ENCODE data around the gene NPC1.
"Not testable (repeated sequence)": the region's sequence is repeated elsewhere in the genome, so short reads cannot be mapped to it uniquely, and the experiment has no call there.

Gene NPC1

GRCh38 chr18:23608211-23608610, 21.9 kb upstream of the NPC1 start:
- no peak for DNase-seq

GRCh38 chr18:23605941-23606340, 19.6 kb upstream of the NPC1 start:
- no peak for DNase-seq

GRCh38 chr18:23599809-23600208, 13.5 kb upstream of the NPC1 start:
- no peak for DNase-seq

DNA sequence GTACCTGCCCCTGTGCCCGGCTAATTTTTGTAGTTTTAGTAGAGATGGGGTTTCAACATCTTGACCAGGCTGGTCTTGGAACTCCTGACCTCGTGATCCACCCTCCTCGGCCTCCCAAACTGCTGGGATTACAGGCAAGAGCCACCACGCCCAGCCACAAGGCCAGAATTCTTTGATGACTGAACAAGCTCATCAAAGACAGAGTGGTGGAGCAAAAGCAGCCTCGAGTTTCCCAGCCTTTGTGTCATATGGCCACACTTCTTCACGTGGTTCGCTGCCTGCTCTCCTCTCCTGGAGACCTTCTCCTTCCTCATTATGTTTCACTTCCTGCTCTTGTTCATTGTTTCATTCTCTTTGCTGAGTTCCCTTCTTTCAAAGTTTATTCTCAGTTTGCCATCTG, 9.9 kb upstream of the NPC1 start:
- no peak for DNase-seq

DNA sequence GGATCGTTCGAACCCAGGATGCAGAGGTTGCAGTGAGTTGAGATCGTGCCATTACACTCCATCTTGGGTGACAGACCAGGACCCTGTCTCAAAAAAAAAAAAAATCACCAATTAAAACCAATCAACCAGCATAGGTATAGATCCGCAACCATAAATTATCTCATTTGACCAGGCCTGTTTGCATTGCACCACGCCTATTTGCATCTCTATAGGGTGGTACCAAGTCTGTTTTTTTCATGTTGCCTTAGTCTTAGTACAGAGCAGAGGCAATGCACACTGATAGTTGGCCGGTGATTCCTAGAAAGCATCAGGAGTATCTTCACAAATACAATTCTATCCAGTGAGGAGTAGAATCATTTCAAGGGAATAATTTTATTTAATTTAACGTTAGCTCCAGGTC, 9.3 kb upstream of the NPC1 start:
- DNase-seq, result no peak

DNA sequence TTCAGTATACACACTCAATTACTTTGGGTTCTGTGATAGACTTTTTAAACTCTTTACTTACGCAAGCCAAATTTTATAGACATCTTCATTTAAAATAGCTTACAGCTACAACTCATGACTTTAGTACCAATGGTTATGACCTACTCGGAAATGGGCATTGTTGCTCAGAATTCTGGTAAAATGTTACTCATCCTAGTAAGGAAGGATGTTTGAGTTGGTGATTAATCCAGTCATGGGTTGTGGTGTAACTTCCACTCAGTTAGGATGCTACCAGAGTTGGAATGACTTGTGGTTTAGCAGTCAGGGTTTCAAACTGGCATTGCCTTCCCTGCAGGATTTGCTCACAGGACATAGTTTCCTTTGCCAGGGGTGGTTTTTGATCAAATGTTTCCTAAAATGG, 7.4 kb upstream of the NPC1 start:
- no peak for DNase-seq

GRCh38 chr18:23592911-23593310, 6.6 kb upstream of the NPC1 start:
- DNase-seq, result no peak

DNA sequence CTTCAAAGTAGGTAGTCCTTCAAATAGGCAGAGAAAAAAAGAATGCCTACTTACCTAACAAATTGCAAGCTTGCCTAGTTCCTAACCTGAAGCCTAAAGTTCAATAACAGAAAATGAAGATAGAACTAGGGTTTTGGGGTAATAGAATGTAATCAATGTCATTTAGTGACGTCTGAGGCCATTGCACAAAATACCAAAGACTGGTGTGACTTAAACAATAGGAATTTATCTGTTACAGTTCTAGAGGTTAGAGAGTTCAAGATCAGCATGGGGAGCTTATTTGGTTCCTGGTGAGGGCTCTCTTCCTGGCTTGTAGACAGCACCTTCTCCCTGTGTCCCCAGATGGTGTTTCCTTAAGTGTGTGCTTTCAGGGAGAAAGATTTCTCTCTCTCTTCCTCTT, 4.7 kb upstream of the NPC1 start:
- no peak for DNase-seq

DNA sequence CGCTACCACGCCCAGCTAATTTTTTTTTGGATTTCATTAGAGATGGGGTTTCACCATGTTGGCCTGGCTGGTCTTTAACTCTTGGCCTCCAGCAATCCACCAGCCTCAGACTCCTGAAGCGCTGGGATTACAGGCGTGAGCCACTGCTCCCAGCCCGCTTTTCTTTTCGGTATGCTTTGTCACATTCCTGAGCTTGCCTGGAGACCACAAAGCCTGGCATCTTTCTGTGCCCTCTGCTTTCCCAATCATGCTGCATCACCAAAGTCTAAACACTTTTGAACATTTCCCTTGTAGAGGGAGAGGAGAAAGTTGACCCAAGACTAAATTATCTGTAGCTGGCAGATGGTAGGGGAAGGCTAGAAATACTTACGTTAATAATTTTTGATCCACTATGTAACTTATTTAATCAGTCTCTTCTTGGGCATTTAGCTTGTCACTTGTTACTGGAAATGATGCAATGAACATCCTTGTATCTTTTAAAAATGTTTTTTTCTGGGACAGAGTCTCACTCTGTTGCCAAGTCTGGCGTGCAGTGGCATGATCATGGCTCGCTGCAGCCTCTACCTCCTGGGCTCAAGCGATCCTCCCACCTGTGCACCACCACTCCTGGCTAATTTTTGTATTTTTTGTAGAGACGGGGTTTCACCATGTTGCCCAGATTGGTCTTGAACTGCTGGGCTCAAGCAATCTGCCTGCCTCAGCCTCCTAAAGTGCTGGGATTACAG, 2.7 kb upstream of the NPC1 start:
- no peak for DNase-seq

DNA sequence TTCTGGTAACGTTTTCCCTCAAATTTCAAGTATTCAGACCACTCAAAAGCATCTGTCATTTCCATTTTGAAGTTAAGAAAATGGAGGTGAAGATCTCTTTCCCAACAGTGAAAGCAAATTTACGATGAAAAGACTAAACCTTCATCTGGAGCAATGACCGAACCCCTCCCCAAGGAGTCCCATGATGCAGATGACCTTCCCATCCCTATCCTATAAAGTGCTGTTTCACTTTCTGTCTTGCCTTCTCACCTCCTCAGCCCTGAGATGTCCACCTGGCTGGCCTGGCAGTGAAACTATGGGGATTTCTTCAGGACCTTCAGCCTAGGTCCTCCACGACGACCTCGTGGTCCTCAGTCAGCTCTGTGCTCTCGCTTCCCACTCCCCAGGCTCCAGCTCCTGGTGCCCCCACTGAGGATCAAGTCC, 925 bp upstream of the NPC1 start:
- no peak for DNase-seq

DNA sequence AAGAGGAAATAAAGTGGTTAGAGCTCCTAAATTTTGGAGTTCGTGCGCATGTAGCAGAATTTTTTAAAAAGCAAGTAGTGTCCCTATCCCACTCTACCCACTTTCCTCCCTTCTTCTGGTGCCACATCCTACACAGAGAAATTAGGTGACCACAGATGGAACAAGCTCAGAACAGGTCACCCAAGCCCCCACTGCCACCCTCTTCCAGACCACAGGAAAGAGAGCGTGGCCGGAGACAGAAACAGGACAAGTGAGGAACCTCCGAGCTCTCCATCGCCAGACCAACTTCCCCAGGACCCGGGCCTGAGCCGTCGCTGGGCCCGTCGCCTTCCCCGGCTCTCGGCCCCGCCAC, 433 bp downstream of the NPC1 start:
- DNase-seq, result no peak

- peak; percentile 40 for DNase-seq
Measured at GRCh38 chr18:23585007-23585871, 1.1 kb downstream of the NPC1 start.

- DNase-seq, result no peak
Measured at GRCh38 chr18:23584019-23584983, 2.0 kb downstream of the NPC1 start.

- DNase-seq, result no peak
Measured at GRCh38 chr18:23583071-23583865, 3.0 kb downstream of the NPC1 start.

GRCh38 chr18:23580677-23581367, 5.5 kb downstream of the NPC1 start:
- DNase-seq, result no peak

- DNase-seq, result peak; percentile 37
Measured at GRCh38 chr18:23578891-23579653, 7.2 kb downstream of the NPC1 start.

DNA sequence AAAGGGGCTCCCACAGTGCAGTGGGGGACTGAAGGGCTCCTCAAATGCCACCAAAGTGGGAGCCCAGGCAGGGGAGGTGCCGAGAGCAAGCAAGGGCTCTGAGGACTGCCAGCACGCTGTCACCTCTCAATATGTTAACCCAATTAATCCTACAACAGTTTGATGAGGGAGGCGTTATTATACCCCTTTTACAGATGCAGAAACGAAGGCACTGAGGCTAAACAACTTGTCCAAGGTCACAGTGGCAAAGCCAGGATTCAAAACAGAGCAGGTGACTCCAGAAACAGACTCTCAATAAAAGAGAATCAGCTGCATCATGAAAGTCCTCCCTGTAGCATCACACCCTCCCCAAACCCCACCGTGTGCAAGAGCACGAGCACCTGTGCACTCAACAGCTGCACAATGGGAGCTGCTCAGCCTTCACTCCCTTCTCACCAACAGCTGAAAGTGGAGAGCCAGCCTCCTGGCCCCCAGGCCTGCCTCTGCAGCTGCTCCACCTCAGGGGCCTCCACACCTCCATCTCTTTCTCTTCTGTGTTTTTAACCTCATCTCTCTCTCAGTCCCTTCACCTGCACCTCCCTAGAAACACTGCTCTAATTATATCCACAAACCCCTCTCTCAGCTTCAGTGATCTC, 8.1 kb downstream of the NPC1 start:
- no peak for DNase-seq

DNA sequence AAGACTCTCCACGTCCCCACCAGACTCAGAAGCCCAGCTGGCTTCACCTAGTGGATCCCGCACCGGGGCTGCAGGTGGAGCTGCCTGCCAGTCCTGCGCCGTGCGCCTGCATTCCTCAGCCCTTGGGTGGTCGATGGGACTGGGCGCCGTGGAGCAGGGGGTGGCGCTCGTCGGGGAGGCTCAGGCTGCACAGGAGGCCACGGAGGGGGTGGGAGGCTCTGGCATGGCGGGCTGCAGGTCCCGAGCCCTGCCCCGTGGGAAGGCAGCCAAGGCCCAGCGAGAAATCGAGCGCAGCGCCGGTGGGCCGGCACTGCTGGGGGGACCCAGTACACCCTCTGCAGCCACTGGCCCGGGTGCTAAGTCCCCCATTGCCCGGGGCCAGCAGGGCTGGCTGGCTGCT, 8.8 kb downstream of the NPC1 start:
- DNase-seq, result not testable (repeated sequence)

DNA sequence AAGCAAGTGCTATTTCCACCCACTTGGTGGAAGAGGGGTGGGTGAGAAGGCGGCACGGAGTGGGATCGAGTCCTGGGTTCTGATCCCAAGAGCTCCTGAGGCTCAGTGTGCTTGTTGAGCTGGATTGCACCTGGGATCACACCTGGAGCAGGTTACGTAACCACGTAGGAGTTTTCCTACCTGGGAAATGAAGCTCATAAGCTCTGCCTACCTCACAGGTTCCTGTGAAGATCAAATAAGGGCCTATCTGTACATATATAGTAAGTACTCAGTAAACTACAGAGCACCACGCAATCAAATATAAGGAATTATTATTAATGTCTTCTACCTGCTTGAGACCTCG, 11.0 kb downstream of the NPC1 start:
- no peak for DNase-seq

DNA sequence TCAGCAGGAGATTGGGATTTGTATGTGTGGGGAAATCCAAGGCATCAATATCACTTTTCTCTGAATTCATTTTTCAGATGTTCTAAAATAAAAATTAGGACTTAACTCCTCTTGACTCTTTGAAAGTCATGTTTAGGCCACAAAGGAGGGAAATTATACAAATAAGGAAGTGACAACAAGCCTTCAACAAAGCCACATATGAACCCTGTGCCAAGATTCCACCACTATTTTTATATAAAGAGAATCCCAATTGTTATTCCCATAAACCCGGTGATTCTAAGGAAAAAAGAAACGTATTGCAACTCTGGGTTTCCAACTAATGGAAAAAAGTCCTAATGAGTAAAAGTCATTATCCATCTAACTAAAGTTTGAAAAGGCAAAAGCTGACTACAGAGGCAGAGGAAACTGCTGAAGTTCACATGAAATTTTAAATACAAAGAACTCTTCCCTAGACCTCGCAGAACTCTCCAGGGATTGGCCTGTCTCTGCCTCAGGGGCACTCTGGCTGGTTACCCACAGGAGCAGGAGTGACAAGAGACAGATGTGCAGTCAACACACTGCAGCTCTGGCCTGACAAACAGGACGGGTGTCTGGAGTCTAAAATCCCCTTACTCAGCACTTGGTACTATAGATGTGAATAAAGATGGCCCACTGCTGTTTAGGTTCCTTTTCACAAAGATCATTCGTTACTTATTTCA, 11.5 kb downstream of the NPC1 start:
- no peak for DNase-seq

All from hematopoietic multipotent progenitor cell treated with erythropoietin and hydrocortisone succinate and interleukin-3 and kit ligand, for 4 days (in vitro differentiated cells).